GM12801 (cell line): ENCODE measurements around the gene STARD7.

Experiments
- TF ChIP-seq, protein P1 (sequence below): IDR thresholded peaks from one replicate; pipeline ENCODE4 v1.5.1; 2011; ENCODE audit warnings: control low read depth; ENCODE audit not compliant: insufficient read length; ENCODE audit errors: extremely low read depth

Gene STARD7

DNA sequence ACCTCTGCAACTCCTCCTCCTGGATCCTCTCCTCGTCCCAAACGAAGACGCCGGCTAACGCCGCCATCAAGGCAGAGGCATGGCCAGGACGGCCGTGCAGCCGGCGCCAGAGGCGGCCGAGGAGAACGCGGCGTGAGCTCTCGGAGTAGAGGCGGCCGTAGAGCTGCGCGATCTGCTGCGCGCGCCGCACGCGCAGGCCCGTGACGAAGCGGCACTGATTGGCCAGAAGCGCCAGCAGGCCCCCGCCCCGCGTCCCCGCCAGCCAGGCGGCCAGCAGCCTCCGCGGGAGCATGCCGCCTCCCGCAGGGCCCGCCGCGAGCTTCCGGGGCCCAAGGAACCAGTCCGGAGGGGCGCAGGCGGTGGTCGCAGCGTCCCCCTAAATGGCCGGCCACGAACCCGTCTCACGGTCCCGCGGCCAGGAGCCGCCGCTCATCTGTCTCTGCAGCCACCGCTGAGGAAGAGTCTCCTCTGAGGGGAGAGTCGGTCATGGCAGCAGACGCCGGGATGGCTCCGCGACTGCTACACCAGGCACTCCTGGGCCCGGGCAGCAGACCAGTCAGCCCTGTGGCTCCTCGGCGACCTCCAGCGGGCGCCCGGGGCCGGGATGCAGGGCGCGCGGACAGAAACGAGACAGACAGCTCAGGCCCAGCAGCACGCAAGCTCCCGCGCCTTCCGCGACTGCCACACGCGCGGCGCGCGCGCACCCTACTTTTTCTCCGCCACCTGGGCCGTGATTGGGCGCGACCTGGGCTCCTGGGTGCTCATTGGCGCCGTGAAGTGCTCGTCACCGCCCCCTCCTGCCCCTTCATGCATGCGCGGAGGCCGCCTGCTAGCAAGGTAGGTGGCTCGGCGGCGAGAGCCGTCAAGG, at the start of gene STARD7:
TSS of gene STARD7 (minus strand) at position 685 of the 868 bp plus-strand sequence. CDS start at position 292, 393 bp downstream.
- TF ChIP-seq, protein P1, sequence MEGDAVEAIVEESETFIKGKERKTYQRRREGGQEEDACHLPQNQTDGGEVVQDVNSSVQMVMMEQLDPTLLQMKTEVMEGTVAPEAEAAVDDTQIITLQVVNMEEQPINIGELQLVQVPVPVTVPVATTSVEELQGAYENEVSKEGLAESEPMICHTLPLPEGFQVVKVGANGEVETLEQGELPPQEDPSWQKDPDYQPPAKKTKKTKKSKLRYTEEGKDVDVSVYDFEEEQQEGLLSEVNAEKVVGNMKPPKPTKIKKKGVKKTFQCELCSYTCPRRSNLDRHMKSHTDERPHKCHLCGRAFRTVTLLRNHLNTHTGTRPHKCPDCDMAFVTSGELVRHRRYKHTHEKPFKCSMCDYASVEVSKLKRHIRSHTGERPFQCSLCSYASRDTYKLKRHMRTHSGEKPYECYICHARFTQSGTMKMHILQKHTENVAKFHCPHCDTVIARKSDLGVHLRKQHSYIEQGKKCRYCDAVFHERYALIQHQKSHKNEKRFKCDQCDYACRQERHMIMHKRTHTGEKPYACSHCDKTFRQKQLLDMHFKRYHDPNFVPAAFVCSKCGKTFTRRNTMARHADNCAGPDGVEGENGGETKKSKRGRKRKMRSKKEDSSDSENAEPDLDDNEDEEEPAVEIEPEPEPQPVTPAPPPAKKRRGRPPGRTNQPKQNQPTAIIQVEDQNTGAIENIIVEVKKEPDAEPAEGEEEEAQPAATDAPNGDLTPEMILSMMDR: no peak

- TF ChIP-seq, protein P1: no peak
Observed at GRCh38 chr2:96256611-96257113, 48.0 kb upstream of the STARD7 start.

- TF ChIP-seq, protein P1: no peak
Observed at GRCh38 chr2:96254571-96254970, 45.9 kb upstream of the STARD7 start.

- TF ChIP-seq, protein P1: no peak
Observed at GRCh38 chr2:96253006-96253405, 44.4 kb upstream of the STARD7 start.

DNA sequence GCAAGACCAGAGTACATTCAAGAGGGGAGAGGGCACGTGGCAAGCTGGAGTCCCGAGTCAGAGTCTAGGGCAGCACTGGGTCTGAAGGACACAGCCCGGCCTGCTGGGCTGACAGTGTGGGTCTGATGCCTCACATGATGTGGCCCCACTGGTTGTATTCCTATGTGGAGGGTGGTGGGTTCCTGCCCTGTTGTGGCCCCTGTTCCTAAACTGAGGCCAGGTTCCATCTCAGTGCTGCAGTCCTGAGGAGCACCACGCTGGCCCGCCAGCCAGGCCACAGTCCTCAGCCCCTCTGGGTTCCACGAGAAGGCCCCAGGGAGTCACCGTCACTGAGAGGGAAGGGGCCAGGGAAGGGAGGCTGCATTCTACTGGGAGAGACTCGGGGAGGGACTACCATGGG, 43.9 kb upstream of the STARD7 start:
- TF ChIP-seq, protein P1: no peak

DNA sequence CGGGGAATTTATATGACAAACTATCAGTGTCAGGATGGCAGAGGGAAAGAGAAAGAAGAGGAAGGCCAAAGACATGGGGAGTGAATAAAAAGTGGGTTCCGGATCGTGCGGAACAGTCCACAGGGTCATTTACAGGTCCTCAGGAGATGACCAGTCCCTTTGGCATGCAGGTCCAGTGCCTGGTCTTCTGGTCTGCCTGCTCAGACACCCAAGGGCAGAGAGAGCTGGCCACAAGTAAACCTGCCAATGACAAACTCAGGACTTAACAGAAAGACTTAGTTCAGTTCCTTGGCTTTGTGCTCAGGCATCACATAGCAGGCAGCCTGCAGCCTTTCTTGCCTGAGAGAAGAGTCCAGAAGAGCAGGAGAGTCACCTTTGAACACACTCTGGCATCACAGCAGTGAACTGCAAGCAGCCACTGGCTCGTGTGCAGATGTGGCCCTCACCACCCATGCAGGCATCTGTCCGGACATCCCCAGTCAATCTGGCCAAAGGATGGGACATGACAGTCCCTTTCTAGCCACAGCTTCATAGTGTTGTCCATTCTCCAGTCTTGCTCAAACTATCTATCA, 43.2 kb upstream of the STARD7 start:
- TF ChIP-seq, protein P1: no peak

DNA sequence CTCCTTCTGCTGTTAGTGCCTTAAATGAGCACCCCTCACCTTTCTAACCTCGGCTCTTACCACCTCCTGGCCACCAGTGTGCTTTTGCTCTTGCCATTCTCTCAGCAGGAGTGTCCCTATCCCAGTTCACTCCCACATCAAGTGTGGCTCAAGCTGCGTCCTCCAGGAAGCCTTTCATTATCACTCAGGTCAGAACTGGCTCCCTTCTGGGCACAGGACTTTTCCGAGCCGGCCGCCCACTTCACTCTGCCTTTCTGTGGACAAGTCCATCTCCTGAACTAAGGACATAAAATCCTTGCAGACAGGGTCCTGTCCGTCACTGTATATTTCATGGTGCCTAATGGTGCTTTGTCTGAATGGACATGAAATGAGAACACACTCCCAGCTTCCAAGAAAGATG, 41.6 kb upstream of the STARD7 start:
- TF ChIP-seq, protein P1: no peak
